22Rv1 (cell line): ENCODE data around the gene MTCH1.

Experiments used
- ZFX ChIP-seq: fragments of 450-650 bp; IDR thresholded peaks from 2 replicates; pipeline ENCODE4 v1.6.1; 2017; ENCODE audit warnings: antibody characterized with exemption, borderline replicate concordance
- TF ChIP-seq, protein P1 (sequence below): fragments of 450-650 bp; IDR thresholded peaks from 2 replicates; pipeline ENCODE4 v1.5.1; 2017; ENCODE audit warnings: mild to moderate bottlenecking

DNA sequence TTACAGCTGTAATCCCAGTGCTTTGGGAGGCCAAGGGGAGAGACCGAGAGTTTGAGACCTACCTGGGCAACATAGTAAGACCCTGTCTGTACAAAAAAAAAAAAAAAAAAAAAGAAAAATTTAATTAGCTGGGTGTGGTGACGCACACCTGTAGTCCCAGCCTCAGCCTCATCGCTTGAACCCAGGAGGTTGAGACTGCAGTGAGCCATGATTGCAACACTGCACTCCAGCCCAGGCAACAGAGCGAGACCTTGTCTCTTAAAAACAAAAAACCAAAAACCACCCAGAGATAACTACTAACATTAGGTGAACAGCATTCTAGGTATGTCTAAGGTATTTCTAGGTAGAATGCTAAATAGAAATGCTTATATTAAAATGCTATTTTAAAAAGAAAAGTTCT lies 52.5 kb downstream of the MTCH1 start:
- TF ChIP-seq, protein P1, sequence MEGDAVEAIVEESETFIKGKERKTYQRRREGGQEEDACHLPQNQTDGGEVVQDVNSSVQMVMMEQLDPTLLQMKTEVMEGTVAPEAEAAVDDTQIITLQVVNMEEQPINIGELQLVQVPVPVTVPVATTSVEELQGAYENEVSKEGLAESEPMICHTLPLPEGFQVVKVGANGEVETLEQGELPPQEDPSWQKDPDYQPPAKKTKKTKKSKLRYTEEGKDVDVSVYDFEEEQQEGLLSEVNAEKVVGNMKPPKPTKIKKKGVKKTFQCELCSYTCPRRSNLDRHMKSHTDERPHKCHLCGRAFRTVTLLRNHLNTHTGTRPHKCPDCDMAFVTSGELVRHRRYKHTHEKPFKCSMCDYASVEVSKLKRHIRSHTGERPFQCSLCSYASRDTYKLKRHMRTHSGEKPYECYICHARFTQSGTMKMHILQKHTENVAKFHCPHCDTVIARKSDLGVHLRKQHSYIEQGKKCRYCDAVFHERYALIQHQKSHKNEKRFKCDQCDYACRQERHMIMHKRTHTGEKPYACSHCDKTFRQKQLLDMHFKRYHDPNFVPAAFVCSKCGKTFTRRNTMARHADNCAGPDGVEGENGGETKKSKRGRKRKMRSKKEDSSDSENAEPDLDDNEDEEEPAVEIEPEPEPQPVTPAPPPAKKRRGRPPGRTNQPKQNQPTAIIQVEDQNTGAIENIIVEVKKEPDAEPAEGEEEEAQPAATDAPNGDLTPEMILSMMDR = no peak
- TF ChIP-seq ZFX = no peak
